HG02852 (cell line): ENCODE data around the gene NOX5.

Experiments
- ATAC-seq: cut with Tn5 transposase; IDR thresholded peaks from one replicate; pipeline ENCODE4 v1.9.1; 2021; ENCODE audit warnings: mild to moderate bottlenecking, moderate library complexity; ENCODE audit not compliant: unreplicated experiment

NOX5 gene

GRCh38 chr15:69017978-69018377 lies 3.5 kb downstream of the NOX5 start:
- no peak for ATAC-seq

DNA sequence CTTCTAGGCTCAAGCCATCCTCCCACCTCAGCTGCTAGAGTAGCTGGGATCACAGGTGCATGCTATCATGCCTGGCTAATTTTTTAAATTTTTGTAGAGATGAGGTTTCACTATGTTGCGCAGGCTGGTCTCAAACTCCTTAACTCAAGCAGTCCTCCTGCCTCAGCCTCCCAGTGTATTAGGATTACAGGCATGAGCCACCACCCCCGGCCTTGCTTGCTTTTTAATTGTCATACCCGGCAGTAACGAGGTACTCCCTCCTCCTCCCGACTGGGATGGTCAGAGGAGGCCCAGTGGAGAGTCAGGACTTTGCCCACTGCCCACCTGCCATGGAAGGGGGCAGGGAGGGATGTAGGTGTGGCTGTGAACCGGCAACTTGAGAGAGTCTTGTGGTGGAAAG lies 4.5 kb downstream of the NOX5 start:
- no peak for ATAC-seq

- ATAC-seq: no peak
Observed at GRCh38 chr15:69021895-69022294, 7.4 kb downstream of the NOX5 start.

DNA sequence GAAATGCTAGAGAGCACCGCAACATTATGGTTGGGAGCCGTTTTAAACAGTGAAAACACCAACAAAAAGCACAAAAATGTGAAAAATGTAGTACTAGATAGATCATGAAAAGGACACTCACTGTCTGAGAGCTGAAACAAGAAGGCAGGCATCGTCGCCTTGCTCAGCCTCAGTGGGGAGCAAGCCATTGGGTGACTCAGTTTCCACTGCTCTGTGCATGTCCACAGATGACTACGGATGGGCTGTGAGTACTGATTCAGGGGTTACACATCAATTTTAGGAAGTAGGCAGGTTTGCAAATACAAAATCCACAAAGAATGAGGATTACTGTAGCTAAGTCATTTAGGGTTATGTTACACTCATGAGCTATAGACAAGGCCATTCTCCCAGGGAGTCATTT lies 10.8 kb downstream of the NOX5 start:
- ATAC-seq: no peak

DNA sequence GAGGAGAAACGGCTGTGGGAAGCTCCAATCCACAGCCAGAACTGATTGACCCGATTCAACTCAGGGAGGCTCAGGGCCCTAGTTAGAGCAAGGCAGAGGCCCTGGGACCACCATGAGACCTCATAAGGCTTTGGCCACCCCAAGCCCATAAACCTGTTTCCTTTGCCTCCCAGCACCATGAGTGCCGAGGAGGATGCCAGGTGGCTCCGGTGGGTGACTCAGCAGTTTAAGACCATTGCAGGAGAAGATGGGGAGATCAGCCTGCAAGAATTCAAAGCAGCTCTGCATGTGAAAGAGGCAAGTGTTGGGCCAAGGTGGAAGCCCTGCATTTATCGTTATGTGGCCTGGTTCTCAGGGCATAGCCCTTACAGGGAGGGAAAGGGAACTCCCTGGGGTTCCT lies 11.9 kb downstream of the NOX5 start:
- ATAC-seq: no peak

GRCh38 chr15:69027976-69028518 lies 13.6 kb downstream of the NOX5 start:
- ATAC-seq: no peak

DNA sequence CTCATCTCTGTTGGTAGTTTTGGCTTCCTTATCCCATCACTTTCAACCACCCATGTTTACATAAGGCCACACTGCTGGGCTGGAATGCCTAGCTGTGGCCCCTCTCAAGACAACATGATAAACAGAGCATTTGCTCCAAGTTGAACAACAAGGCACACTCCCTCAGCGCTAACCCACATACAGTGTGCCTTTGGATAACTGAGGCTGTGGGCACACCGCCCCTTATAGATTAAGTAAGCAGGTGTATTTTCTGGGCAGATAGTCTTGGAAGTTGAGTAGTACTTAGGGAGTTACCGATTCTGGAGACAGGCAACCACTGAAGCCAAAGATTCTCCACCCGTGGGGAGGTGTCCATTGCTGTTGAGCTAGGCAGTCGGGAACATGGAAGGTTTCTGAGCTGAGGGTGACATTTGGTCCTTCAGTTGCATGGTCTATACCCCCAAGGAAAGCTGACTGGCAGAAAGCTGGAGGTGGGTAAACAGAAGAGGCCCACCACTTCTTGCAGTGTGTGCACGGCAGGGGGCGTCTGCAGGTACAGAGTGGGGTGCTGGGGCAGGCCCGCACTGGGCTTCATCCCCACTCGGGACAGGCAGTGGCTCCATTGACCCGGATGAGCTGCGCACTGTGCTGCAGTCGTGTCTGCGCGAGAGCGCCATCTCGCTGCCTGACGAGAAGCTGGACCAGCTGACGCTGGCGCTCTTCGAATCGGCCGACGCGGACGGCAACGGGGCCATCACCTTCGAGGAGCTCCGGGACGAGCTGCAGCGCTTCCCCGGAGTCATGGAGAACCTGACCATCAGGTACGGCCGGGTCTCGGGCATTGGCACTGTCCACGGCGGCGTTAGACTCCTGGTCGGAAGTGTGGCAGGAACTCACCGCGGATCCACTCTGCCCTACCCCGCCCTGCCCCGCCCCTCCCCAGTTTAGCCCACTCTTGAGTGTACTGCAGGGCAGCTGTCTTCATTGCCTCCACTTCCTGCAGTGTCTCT lies 16.8 kb downstream of the NOX5 start:
- ATAC-seq: no peak

GRCh38 chr15:69032031-69032430 lies 17.5 kb downstream of the NOX5 start:
- ATAC-seq: no peak

DNA sequence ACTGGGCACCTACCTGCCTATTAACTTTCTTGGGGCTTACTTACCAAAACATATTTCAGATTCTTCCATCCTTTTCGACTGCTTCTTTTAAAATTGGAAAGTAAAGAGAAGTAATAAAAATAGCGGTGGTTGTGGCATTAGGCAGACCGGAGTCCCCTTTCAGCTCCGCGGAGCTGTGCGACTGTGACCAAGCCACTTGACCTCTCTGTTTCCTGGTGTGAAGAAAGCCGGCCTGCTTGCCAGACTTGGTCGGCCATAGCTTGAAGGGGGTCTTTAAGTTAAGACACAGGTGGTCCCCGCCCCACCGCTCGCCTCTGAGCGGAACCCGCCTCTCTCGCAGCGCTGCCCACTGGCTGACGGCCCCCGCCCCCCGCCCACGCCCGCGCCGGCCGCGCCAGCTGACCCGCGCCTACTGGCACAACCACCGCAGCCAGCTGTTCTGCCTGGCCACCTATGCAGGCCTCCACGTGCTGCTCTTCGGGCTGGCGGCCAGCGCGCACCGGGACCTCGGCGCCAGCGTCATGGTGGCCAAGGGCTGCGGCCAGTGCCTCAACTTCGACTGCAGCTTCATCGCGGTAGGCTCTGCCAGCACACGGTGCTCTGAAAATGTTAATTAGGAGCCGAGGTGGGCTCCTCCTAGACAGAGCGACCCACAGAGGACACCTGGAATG lies 18.3 kb downstream of the NOX5 start:
- no peak for ATAC-seq

GRCh38 chr15:69034352-69034751 lies 19.9 kb downstream of the NOX5 start:
- no peak for ATAC-seq

DNA sequence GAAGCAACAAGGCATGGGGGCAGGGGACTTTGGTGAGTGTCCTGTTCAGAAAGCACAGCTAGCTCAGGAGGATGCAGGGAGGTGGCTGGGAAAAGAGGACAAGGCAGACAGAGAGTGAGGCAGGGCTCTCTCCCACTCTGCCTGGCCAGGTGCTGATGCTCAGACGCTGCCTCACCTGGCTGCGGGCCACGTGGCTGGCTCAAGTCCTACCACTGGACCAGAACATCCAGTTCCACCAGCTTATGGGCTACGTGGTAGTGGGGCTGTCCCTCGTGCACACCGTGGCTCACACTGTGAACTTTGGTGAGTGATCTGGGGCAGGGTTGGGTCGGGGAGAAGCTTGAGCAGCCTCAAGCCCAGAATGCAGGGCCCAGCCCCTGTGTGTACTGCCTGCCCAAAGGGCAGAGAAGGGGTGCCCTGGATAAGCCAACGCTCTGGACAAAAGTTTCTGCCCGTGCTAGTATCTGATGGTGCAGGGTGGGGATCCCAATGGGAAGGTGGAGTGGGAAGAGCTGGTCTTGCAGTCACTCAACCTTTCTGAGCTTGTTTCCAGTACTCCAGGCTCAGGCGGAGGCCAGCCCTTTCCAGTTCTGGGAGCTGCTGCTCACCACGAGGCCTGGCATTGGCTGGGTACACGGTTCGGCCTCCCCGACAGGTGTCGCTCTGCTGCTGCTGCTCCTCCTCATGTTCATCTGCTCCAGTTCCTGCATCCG lies 20.9 kb downstream of the NOX5 start:
- ATAC-seq: no peak

DNA sequence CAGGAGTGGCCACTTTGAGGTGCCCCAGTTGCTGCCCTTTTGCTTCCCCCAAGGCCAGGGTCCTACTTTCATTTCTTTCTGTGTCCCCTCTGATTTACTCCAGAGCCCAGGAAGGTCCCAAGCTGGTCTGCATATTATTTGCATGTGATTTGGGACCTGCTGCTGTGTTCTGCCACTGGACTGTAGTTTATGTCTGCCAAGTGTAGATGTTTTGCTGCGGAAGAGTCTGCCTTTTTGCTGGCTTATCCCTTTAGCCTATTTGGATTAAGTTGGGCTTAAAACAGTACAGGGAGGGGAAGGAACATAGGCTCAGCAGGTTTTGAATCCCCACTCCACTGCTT lies 21.4 kb downstream of the NOX5 start:
- ATAC-seq: no peak

DNA sequence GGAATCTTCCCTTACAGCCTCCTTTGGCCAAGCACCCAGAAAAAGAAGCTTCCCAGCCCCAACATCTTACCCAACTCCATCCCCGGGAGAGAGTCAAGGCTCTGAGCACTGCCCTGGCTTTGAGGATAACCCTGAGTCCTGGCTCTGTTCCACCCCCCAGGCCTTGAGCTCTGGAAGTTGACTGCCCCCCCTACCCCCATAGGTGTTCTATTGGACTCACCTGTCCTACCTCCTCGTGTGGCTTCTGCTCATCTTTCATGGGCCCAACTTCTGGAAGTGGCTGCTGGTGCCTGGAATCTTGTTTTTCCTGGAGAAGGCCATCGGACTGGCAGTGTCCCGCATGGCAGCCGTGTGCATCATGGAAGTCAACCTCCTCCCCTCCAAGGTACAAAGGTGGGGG lies 22.3 kb downstream of the NOX5 start:
- no peak for ATAC-seq

DNA sequence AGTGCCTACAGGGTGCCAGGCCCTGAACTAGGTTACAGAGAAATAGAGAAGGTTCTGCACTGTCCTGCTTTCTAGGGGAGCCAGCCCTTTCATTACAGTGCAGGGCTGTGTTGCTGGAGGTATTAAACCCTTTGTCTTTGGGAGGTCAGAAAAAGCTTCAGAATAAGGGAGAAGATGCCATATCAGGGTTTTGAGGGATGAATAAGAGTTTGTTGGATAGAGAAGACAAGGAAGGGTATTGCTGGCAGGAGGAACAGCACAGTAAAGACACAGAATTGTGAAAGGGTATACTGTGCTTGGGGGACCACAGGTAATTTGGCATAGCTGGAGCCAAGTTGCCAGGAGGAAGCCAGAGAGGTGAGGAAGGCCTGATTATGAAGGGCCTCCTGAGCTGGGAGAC lies 23.0 kb downstream of the NOX5 start:
- no peak for ATAC-seq

GRCh38 chr15:69037977-69038376 lies 23.5 kb downstream of the NOX5 start:
- no peak for ATAC-seq

- ATAC-seq: no peak
Observed at GRCh38 chr15:69038508-69038907, 24.0 kb downstream of the NOX5 start.

GRCh38 chr15:69039516-69040225 lies 25.2 kb downstream of the NOX5 start:
- ATAC-seq: no peak

- no peak for ATAC-seq
Observed at GRCh38 chr15:69042531-69042930, 28.0 kb downstream of the NOX5 start.

- no peak for ATAC-seq
Observed at GRCh38 chr15:69045802-69046201, 31.3 kb downstream of the NOX5 start.

- ATAC-seq: no peak
Observed at GRCh38 chr15:69046781-69047180, 32.3 kb downstream of the NOX5 start.

GRCh38 chr15:69049976-69050375 lies 35.5 kb downstream of the NOX5 start:
- no peak for ATAC-seq
